Esophagus muscularis mucosa (tissue), 4 donors: ENCODE results near the gene SDK1. TPM values are rescaled to one million over a fixed set of nuclear protein-coding genes. Genes with fewer than 3 reads are reported as not detected.

Source experiments
- DNase-seq: peaks from one replicate; pipeline ENCODE4 v3.0.0-alpha.2; 2017; ENCODE audit errors: extremely low spot score
- H3K27ac ChIP-seq, 4 donors: fragments of 200-600 bp; sonication (generic); replicated peaks in 1 of 4; 1 replicate in 3 of 4; 2 replicates in 1 of 4; pipeline ENCODE4 v1.5.1; 2016 to 2019; ENCODE audit warnings: mild to moderate bottlenecking in 1 of 4
- H3K27me3 ChIP-seq, 4 donors: fragments of 200-600 bp; sonication (generic); one replicate each; pipeline versions ENCODE4 v1.5.1 to v1.6.0; 2016 to 2019
- H3K36me3 ChIP-seq, 4 donors: fragments of 200-600 bp; sonication (generic); one replicate each; pipeline ENCODE4 v1.5.1; 2016 to 2019
- H3K4me1 ChIP-seq, 4 donors: fragments of 200-600 bp; sonication (generic); one replicate each; pipeline ENCODE4 v1.5.1; 2016 to 2019
- H3K4me3 ChIP-seq, 4 donors: fragments of 200-600 bp; sonication (generic); 1 replicate in 2 of 4; 2 replicates in 2 of 4; pipeline ENCODE4 v1.5.1; 2016 to 2019; ENCODE audit warnings: mild to moderate bottlenecking in 4 of 4, moderate library complexity in 1 of 4
- H3K9me3 ChIP-seq, 4 donors: fragments of 200-600 bp; sonication (generic); 1 replicate in 3 of 4; 2 replicates in 1 of 4; pipeline ENCODE4 v1.5.1; 2016 to 2019
- EP300 ChIP-seq: sonication (generic); formaldehyde crosslinking; IDR thresholded peaks from one replicate; pipeline ENCODE4 v1.6.1; 2017; ENCODE audit warnings: antibody characterized with exemption
- POLR2A ChIP-seq: fragments of 450-650 bp; IDR thresholded peaks from one replicate; pipeline ENCODE4 v1.6.1; 2017; ENCODE audit warnings: antibody characterized with exemption, moderate library complexity, mild to moderate bottlenecking, low read depth
- POLR2AphosphoS5 ChIP-seq, 2 donors: sonication (generic); formaldehyde crosslinking; IDR thresholded peaks; one replicate each; pipeline ENCODE4 v1.6.1; 2017; ENCODE audit warnings: antibody characterized with exemption in 2 of 2
- WGBS: methylation state at CpG from one replicate; pipeline ENCODE4 v1.1.5; 2018; 5-methylcytosine and 5-hydroxymethylcytosine counted together
- intact Hi-C: fragments of 100-400 bp; cut with DNase I; formaldehyde crosslinking; loops from one replicate; pipeline ENCODE4 v1.15.1; 2023
- total RNA-seq, 4 donors: library from RNA; depleted of rRNA; stranded (reverse); fragments of >200 nt; gene quantifications; one replicate each; pipeline versions ENCODE4 v1.1.0 to v1.2.1, GENCODE V29; 2016
- TF ChIP-seq, protein P1 (sequence below), 3 experiments: fragments of 200-600 bp in 2 of 3; fragments of 450-650 bp in 1 of 3; sonication (generic) in 2 of 3; IDR thresholded peaks; one replicate each; pipeline ENCODE4 v1.5.1; 2017 to 2019; ENCODE audit warnings: antibody characterized with exemption in 3 of 3, mild to moderate bottlenecking in 2 of 3, moderate library complexity in 1 of 3

SDK1 gene
- total RNA-seq, 4 donors from 2014 or later = 7.8 to 18.6 (median 12.0) TPM

DNA sequence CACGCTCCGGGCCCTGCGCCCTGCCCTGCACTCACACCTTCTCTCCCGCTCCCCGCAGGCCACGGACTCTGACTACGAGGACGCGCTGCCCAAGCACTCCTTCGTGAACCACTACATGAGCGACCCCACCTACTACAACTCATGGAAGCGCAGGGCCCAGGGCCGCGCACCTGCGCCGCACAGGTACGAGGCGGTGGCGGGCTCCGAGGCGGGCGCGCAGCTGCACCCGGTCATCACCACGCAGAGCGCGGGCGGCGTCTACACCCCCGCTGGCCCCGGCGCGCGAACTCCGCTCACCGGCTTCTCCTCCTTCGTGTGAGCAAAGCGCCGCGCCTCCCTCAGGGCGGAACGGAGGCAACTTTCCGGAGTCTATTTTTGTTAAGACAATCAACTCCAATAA, 964.0 kb downstream of the SDK1 start:
- Histone ChIP-seq H3K36me3 (no peaks in the 10 kb centered on the region), H3K27ac (no peak overlapping the region), H3K4me3 (no peak overlapping the region), H3K27me3 (peaks cover 0 to 74% (median 0%) of the 10 kb centered on the region in 4 donors), H3K4me1 (peaks cover 0 to 13% (median 10%) of the 10 kb centered on the region in 4 donors), H3K9me3 (no peaks in the 10 kb centered on the region)
- DNase-seq = no peak
- intact Hi-C loops = no loop called here
- TF ChIP-seq POLR2AphosphoS5 (IDR thresholded peaks at IDR 0.05) = no peak
- TF ChIP-seq, protein P1, sequence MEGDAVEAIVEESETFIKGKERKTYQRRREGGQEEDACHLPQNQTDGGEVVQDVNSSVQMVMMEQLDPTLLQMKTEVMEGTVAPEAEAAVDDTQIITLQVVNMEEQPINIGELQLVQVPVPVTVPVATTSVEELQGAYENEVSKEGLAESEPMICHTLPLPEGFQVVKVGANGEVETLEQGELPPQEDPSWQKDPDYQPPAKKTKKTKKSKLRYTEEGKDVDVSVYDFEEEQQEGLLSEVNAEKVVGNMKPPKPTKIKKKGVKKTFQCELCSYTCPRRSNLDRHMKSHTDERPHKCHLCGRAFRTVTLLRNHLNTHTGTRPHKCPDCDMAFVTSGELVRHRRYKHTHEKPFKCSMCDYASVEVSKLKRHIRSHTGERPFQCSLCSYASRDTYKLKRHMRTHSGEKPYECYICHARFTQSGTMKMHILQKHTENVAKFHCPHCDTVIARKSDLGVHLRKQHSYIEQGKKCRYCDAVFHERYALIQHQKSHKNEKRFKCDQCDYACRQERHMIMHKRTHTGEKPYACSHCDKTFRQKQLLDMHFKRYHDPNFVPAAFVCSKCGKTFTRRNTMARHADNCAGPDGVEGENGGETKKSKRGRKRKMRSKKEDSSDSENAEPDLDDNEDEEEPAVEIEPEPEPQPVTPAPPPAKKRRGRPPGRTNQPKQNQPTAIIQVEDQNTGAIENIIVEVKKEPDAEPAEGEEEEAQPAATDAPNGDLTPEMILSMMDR (IDR thresholded peaks at IDR 0.05) = no peak
- TF ChIP-seq EP300 = no peak
- no peak for TF ChIP-seq POLR2A
- WGBS = 63% methylated on average over 42 of the region's 43 CpGs

DNA sequence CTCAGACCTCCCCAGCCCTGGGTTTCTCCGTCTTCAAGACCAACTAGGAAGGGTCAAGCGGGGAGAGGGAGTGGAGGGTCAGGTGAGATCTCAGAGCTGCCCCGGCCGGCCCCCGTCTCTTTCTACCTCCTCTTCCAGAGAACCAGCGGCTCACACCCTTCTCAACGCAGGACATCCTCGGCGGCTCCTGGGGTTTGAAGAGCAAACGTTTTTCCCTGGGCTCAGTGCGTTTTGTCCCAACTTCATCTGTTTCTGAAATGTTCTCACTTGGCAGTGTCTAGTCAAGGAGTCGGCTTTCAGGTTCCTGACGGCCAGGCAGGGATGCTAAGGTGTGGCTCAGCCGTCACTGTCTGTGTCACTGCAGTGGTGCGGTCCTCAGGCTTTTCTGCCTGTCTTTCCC, 964.6 kb downstream of the SDK1 start:
- intact Hi-C loops = no loop called here
- no peak overlapping the region for H3K4me3 ChIP-seq
- H3K27ac ChIP-seq = no peak overlapping the region
- H3K9me3 ChIP-seq = no peaks in the 10 kb centered on the region
- no peak for DNase-seq
- peaks cover 0 to 74% (median 0%) of the 10 kb centered on the region in 4 donors for H3K27me3 ChIP-seq
- 85% methylated on average over 15 of the region's 15 CpGs for WGBS
- peaks cover 0 to 11% (median 9%) of the 10 kb centered on the region in 4 donors for H3K4me1 ChIP-seq
- no peaks in the 10 kb centered on the region for H3K36me3 ChIP-seq
- TF ChIP-seq, protein P1 (IDR thresholded peaks at IDR 0.05) = no peak
- TF ChIP-seq EP300 = no peak
- TF ChIP-seq POLR2A = no peak
- no peak for TF ChIP-seq POLR2AphosphoS5 (IDR thresholded peaks at IDR 0.05)

DNA sequence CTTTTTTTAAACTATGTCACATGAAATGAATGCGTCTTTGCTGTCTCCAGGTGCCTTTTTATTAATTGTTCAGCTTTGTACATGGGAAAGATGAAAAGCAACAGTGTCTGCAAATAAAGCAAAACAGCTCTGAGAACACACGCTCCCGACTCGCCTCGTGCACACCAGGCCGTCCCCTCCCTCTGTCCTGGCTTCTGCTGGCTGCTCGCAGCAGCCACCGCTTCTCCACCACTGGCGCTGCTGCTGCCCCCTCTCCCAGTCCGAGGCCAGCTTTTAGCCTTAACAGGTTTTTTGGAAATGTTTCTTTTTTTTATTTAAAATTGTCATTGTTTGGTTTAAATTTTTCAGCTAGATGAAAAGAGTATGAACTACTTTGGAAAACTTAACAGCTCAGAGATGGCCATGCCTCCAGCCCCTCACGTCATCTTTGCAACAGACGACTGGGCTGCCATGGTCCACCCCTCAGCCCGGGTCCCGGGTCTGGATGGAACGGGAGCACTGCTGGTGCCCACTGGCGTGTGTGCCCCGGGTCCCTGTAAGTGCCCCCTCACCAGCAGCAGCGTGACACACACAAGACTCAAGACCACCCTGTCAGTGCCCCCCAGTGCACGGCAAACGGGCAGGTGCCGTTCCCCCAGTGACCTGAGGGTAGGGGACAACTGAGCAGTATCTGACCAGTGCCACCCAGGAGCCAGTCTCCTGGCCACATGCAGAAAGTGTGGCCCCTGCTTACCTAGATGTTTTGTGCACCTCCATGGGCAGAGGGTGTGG, 965.4 kb downstream of the SDK1 start:
- intact Hi-C loops = no loop called here
- no peaks in the 10 kb centered on the region for H3K36me3 ChIP-seq
- H3K9me3 ChIP-seq = no peaks in the 10 kb centered on the region
- H3K4me3 ChIP-seq = no peak overlapping the region
- TF ChIP-seq, protein P1 (IDR thresholded peaks at IDR 0.05) = no peak
- TF ChIP-seq POLR2A (no peak), EP300 (no peak), POLR2AphosphoS5 (IDR thresholded peaks at IDR 0.05) (no peak)
- H3K27ac ChIP-seq = no peak overlapping the region
- WGBS = 88% methylated on average over 21 of the region's 21 CpGs
- peaks cover 0 to 4% (median 2%) of the 10 kb centered on the region in 4 donors for H3K4me1 ChIP-seq
- no peak for DNase-seq
- H3K27me3 ChIP-seq = peaks cover 0 to 74% (median 0%) of the 10 kb centered on the region in 4 donors

DNA sequence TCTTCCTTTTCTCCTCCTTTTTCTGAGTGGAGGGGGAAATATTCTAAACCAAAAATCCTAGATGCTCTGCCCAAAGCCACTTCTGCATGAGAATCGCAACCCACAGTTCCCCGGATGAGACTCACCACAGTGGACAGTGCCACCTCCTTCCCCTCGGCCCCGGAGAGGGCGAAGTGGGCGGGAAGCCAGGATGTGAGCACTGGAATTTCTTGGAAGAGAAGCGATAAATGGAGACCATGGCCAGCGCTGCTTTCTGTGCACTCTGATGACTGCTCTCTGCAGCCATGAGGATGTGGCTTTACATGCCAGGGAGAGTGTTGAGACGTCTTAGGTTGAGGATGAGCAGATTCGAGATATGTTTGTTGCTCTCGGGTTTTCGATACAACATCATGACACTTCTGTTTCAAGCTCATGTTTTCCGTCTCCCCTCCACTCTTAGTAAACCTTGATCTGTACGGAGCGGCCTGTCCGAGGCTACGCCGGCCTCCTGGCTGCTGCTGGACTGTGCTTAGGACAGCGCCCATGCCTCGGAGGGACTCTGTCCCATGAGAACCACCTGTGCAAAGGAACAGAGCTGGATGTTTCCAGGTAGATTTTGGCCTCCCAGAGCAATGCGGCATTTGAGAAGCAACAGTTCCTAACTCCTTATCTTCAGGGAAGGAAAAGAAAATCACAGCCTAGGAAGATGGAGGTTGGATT, 966.4 kb downstream of the SDK1 start:
- intact Hi-C loops = no loop called here
- Histone ChIP-seq H3K27me3 (peaks cover 0 to 75% (median 0%) of the 10 kb centered on the region in 4 donors), H3K27ac (no peak overlapping the region), H3K9me3 (no peaks in the 10 kb centered on the region), H3K4me3 (no peak overlapping the region), H3K36me3 (no peaks in the 10 kb centered on the region), H3K4me1 (no peaks in the 10 kb centered on the region)
- no peak for DNase-seq
- no peak for TF ChIP-seq POLR2AphosphoS5 (IDR thresholded peaks at IDR 0.05)
- no peak for TF ChIP-seq POLR2A
- TF ChIP-seq, protein P1 (IDR thresholded peaks at IDR 0.05) = no peak
- TF ChIP-seq EP300 = no peak
- 73% methylated on average over 21 of the region's 21 CpGs for WGBS
